Femur (tissue), 1 donor: ENCODE results near the gene SPAG6.
A peak's percentile ranks its signal among the peaks of the same experiment; 100 is the strongest.
"Not testable (repeated sequence)": the region's sequence is repeated elsewhere in the genome, so short reads cannot be mapped to it uniquely, and the experiment has no call there.

Source experiments
- DNase-seq: peaks from one replicate; pipeline ENCODE4 v3.0.0-alpha.2; 2017

The SPAG6 gene

DNA sequence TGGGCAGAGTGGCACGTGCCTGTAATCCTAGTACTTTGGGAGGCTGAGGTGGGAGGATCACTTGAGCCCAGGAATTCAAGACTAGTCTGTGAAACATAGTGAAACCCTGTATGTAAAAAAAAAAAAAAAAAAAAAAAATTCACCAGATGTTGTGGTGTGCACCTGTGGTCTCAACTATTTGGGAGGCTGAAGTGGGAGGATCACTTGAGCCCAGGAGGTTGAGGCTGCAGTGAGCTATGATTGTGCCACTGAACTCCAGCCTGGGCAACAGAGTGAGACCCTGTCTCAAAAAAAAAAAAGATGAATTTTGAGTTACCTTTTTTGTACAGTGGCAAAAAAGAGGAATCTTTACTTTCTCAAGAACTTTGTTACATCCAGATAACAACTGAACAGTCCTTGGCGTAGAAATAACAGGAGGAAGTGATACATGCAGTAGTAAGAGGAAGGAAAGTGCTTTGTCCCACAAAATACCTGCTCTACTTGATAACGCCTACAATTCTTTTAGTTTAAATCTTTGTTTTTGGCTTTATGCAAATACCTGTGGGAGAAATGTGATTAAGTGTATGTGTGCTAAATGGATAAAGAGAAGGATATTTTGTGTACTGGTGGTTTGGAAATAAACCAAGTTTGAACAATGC lies 29.3 kb downstream of the SPAG6 start:
- DNase-seq: no peak

DNA sequence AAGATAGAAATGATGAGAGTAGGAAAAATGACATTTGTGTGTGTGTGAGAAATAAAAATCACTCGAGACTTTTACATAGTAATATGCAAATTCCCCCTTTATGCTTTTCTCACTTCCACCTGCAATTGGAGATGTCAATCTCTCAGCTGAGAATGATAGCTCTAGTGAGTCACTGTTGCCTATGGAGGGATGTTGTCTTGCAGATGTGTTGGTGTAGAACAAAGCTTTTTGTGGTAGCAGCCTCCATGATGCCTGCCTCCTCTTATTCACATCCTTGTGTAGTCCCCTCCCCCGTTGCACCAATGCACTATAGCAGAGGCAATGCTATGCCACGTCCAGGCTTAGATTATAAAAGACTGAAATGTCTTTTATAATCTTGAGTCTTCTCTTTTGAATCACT lies 33.8 kb downstream of the SPAG6 start:
- no peak for DNase-seq

DNA sequence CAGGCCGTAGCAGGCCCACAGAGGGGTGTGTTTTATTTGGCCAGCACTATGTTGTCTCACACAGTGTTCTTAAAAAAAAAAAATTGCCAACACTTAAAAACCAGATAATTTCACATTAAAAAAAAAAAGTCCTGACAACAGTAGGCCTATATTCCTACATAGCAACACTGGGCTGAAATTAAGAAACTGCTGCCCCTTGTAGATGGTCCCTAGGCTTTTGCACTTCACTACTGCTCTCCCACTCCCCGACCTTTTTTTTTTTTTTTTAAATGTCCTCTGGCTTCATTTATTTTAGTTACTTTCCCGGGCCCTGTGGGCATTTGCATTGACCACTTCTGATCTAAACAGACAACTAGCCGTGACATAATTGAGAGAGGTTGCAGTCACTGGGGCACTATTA lies 36.0 kb downstream of the SPAG6 start:
- DNase-seq: no peak

DNA sequence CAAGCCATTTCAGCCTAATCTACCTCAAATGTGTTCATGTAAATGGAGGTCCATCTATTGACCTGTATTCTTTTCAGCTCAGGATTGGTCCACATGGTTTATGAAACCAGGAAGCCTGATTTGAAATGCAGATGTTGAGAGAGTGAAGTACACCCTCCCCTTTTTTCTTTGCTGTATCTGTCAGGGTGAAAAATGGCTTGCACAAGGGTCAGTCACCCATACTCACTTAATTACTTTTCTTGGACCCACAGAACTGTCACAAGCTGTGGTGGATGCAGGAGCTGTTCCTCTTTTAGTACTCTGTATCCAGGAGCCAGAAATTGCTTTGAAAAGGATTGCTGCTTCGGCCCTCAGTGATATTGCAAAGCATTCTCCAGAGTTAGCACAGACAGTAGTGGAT lies 41.2 kb downstream of the SPAG6 start:
- DNase-seq: no peak

DNA sequence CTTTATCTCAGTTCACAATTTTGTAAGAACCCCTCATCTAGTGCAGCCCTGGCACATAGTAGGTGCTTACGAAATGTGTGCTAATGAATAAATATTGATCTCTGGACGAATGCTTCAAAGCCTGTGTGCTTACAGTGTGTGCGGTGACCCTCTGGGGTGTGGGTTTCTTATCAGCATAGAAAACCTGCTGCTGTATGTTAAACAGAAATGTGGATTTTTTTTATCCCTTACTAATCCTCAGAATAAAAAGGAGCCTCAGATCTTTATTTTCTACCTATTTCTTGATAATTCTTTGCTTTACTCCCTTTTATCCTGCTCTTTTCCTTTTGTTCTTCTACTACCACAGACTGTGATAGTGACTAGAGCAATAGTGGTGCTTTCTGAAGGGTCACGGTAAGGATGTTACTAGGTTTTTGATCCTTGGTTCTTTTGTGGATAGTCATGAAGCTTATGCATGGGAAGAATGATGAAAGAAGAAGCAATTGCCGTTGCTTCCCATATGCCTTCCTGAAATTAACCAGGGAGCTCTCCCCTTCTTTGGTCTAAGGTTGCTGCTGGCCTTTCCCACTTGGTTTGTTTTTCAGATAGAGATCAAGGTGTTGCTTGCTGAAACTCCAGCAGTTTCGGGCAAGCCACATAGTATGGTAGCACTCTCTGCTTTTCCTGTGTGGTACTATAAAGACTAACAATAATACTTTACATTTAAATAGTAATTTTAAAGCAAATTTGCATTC lies 44.7 kb downstream of the SPAG6 start:
- DNase-seq: no peak

DNA sequence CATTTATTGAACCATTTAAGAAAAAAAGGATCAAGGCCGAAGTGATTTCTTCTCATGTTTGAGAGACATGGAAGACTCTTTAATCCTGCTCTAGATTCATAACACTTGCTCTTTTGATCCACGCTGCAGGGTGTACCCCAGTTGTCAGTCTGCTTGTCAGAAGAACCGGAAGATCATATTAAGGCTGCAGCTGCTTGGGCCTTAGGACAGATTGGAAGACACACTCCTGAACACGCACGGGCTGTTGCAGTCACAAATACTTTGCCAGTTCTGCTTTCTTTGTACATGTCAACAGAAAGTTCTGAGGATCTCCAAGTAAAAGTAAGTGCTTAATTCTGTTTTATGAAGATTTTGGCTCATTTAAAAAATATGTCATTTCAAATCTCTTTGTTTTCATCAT lies 46.3 kb downstream of the SPAG6 start:
- DNase-seq: peak; percentile 24

DNA sequence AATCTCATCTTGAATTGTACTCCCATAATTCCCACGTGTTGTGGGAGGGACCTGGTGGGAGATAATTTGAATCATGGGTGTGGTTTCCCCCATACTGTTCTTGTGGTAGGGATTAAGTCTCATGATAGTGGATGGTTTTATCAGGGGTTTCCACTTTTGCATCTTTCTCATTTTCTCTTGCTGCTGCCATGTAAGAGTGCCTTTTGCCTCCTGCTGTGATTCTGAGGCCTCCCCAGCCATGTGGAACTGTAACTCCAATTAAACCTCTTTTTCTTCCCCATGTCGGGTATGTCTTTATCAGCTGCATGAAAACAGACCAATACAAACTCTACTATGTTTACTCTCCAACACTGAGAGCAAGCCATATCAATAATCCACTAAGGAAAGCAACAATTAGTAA lies 50.9 kb downstream of the SPAG6 start:
- DNase-seq: not testable (repeated sequence)

DNA sequence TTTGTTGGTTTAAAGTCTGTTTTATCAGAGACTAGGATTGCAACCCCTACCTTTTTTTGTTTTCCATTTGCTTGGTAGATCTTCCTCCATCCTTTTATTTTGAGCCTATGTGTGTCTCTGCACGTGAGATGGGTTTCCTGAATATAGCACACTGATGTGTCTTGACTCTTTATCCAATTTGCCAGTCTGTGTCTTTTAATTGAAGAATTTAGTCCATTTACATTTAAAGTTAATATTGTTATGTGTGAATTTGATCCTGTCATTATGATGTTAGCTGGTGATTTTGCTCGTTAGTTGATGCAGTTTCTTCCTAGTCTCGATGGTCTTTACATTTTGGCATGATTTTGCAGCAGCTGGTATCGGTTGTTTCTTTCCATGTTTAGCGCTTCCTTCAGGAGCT lies 61.6 kb downstream of the SPAG6 start:
- not testable (repeated sequence) for DNase-seq

DNA sequence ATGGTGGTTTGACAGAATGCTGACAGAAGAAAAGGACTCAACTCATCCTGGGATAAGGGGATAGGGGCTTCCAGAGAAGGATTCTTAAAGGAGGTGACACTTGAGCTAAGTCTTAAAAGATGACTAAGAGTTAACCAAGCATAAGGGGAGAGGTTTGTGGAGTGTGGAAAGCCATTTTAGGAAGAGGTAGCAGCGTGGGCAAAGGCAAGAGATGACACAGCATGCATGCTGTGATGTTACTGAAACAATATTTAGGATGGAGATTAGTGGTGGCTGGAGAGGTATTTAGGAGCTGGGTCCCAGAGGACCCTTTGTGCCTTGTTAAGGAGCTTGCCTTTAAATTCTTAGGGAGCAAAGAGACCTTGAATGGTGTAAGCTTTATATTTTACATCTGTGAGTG lies 65.1 kb downstream of the SPAG6 start:
- no peak for DNase-seq

DNA sequence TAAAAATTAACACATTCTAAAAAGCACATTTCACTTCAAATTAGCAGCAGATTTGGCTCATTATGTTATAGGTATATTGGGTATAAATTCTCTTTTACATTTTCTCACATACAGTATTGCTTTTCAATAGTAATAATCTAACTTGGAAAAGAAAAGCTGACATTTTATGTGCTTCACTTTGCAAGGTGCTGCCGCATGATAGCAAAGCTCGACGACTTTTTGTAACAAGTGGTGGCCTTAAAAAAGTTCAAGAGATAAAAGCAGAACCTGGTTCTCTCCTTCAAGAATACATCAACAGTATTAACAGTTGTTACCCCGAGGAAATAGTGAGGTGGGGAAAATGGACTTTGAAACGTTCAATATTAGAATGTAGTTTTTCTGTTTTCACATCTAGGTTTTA lies 65.5 kb downstream of the SPAG6 start:
- DNase-seq: no peak

DNA sequence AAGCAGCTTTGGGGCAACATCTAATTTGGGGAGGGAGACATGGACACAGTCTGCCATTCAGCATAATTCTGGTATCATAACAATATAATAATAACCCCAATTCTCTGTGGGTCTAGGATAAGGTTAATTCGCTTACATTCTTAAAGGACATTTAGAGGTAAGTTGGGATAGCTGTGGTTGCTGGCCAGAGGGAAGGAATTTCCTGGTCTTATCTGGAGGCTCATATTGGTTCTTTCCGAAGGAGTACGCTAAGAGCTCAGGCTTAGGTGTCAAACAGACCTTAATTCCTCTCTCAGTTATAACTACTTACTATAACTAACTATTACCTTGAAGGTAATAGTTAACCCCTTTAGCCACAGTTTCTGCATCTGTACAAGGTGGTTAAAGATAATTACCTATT lies 68.8 kb downstream of the SPAG6 start:
- no peak for DNase-seq

DNA sequence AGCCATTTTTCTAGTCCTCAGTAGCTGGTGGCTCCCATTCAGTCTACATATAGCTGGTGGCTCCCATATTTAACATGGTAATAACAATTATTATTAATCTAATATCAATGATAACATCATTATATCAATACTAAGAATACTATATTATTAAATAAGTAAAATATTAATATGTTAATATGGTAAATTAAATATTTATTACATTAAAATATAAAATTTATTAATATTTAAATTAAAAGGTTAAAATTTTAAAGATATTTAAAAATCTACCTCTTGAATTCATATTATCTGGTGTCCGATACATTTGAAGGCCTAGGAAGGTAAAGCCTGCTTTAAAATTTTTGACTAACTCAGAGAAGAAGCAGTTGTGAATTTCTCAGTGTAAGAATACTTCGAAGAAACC lies 69.8 kb downstream of the SPAG6 start:
- no peak for DNase-seq

DNA sequence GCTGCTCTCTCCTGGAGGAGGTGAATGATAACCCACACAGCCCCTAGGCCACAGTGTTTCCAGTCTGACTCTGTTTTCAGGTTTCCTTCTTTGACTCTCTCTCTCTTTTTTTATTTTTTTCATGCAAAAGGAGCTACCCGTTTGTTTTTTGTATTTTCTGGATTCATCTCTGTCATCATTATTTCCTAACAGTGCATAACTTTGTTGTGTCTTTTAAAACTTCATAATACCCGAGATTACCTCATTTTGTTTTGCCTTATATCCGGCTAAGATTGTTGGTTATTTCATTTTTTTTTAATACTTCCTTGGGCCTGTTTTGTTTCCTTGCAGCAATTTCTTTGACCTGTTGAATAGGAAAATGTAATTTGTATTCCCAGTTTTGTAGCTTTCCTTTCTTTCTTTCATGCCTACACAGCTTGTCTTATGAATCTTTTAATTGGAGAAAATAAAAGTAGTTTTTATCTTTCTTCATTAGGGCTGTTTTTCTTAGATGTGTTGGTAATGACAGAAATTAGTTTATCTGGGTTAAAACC lies 72.5 kb downstream of the SPAG6 start:
- DNase-seq: no peak

DNA sequence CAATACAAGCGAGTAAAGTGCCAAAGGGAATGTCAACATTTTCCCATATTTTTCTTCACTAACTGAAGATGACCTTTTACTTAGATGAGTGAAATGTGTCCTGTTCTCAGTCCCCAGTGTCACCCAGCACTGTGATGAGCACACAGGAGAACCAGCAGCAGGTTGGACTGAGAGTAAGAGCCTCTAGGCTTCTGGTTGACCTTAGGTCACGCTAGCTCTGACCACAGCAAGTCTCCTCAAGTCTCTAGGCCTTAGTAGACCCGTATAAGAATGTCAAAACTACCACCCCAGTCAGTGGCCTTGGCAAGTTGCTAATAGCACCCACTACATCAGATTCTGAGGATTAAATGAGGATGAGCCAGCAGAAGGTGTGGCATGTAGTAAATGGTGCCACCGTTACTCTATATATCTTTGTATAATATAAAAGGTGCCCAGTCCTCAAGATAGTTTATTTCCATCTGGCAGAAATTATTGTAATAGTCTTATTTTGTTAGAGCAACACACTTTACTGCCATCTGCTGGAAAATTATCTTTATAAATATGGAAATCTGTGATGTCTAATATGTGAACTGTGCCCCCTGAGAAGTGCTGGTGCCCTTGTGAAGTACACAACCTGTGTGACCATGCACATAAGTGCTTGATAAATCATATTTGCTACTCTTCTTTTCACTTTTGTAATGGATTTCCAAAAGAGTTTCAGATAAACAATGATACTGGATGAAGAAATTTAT lies 75.7 kb downstream of the SPAG6 start:
- no peak for DNase-seq

DNA sequence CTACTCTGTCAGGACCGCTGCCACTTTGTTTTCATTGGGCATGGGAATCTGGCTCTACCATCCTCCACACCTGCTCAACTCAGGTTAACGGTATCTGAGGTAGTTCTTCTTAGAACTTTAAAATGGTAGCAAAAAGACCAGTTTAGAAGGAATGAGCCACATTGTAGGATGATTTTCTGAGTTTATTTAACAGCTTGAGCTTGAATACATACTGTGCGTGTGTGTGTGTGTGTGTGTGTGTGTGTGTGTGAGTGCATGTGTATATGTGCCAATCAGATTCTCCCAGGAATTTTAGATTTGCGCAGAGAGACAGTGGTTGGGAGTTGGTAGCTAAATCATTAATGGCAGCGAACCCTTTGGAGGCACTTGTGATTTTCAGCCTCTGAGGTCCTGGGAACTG lies 81.4 kb downstream of the SPAG6 start:
- no peak for DNase-seq

DNA sequence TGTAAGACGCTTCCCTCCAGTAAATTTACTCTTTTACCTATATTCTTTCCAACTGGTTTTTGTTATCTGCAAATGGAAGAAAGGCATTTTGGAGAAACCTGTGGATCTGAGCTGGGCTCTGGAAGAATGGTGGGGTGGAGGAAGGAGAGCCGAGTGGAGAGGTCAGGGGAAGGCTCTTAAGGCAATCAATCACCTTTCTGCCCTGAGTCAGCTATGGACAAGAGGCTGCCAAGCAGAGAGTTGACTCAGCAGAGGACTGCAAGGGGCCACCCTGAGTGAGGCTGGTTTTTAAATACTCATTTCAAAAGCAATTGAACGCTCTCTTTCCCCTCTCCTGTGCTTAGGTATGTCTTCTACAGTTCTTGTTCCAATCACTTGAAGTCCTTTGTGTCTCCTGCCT lies 81.8 kb downstream of the SPAG6 start:
- DNase-seq: no peak

DNA sequence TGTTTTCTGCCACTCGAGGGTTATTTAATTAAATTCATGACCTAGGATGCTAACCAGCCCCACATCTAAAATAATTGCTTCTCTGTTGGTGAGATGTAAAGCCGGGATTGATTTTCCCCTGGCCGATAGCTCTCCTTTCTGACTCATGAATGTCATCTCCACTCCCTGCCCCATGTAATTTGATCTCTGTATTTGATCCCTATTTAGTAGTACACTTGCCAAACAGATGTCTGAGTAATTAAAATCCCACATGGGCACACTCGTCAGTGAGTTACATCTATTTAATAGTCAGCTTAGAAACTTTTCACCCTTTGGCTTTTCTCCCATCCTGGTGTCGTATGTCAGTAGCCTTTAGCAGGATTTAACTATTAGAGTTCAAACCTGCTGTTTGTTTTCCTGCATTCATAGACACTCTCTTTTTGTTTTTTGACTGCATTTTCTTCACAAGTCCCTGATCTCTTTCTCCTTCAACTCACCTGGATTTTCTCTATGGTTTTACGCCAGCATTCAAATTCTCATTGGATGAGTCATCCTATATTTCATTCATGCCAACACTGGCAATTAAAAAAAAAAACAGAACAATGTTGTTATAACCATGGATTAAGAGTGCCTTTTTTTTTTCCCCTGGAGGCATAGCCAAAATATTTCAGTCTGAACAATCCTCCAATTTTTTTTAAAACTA lies 82.7 kb downstream of the SPAG6 start:
- DNase-seq: peak; percentile 24

DNA sequence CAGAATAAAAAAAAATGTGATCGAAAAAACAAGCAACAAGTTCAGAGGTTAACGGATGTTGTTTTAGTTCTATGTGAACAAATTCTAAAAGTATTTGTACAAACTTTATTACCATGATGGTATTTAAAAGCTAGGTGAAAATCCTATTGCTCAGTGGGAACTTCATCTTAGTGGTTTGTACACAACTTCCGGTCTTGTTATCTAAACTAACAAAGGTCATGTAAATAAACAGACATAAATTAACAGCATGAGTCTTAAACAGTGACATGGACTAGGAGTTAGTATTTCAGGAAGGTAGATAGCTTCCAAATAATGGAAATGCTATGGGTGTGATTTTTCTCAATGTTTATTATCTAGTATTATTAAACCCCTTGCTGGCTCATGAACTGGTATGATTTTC lies 83.8 kb downstream of the SPAG6 start:
- DNase-seq: no peak

DNA sequence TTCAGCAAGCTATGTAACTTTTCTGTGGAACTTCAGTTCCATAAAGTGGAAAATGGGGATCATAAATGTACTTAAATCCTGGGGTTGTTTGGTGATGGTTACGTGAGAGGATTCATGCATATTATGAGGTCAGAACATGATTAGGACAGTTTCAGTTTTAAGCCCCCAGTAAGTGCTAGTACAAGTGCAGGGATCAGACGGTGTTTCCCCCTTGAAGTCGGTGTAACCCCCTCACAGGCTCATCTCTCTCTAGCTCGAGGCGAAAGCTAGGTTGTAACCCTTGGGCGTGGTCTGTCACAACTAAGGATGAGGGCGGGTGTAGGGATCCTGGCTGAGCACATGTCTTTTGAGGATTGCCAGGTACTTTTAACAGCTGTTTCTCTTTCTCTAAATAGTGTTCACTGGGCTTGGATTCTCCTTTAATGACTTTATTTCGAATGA lies 84.7 kb downstream of the SPAG6 start:
- no peak for DNase-seq

DNA sequence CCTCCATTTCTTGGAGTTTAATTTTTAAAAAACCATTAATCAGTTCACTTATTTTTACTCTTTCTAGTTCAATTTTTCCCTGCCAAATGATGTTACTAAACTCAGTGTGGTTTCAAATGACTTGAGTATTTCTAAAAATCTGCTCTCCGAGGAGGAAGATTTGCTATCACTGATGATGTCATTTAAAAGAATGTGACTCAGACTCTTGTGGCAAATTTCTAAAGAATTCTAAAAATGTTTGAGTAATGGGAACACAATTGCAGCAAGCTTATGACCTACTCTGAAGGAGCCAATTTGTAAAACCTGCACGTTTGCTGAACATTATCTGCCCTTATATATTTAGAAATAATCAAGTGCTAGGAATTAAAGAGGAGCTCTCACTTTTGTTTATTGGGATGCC lies 88.6 kb downstream of the SPAG6 start:
- DNase-seq: no peak

DNA sequence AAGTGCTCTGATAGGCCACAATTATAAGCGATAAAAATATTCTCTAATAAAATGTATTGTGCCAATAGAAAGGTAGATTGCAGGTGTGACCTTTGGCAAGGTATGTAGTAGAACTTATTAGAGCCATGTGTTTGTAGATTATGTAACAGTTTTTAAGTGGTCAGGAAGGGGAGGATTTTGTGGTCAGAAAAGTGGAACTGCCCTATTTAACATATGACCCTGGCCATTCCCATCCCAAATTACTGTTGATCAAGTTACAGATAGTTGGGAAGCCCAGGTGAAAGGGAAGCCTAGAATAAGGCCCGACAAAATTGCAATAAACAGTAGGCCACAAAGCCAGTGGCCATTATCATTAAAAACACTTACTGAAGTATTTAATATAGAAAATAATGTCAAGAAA lies 89.2 kb downstream of the SPAG6 start:
- no peak for DNase-seq

DNA sequence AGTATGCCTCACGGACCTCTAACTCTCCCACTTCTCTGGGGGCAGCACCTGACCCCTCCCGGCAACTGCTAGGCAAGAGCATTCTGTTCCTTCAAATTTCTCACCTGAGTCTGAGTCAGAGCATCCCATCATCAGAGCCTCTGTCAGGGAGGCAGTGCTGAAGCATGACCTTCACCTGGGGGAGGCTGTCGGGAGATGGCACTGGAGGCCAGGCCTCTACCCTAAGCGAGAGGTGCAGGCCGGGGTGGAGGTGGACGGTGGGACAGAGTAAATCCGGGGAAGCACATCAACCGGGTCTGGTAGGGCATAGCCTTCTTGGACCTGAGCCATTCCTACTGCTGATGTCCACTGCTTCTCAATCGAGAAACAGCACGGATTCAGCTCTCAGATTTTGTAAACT lies 90.4 kb downstream of the SPAG6 start:
- no peak for DNase-seq

DNA sequence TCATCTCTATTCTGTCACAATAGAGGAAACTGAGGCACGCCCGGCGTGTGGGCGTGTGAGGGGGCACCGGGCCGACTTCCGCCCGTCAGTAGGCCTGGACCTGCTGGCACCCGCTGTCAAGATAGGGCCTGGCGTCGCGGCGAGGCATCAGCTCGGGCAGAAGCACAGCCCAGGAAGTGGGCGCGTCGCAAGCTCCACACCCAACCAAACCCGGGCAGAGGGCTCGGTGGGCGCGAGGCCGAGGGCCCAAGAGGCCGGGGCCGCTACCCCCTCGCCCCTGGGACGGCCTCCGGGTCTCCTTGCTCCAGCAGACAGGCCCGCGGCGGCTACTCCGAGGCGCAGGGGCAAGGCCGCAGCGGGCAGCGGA lies 91.2 kb downstream of the SPAG6 start:
- DNase-seq: no peak
